GM10248 (cell line): ENCODE results near the gene SIMC1.
A peak's percentile ranks its signal among the peaks of the same experiment; 100 is the strongest.

Experiments
- CTCF ChIA-PET: fragments of 300-600 bp; sonication (Branson Sonifier 250); formaldehyde crosslinking; extraction: SDS; loops from one replicate; lab custom pipeline; 2021; ENCODE audit warnings: antibody characterized with exemption; lab: Yijun Ruan, JAX
- POLR2A ChIA-PET: fragments of 350-650 bp; sonication (Branson Sonifier 250); formaldehyde crosslinking; extraction: SDS; loops from one replicate; lab custom pipeline; 2020; ENCODE audit warnings: antibody characterized with exemption; lab: Yijun Ruan, JAX
- DNase-seq: peaks from one replicate; pipeline ENCODE4 v3.0.0; 2012; ENCODE audit errors: extremely low spot score
- CTCF ChIP-seq: IDR thresholded peaks from 2 replicates; pipeline ENCODE4 v1.5.1; 2012; ENCODE audit warnings: mild to moderate bottlenecking, low read depth; ENCODE audit errors: extremely low read depth, missing control alignments, control extremely low read depth

Gene SIMC1

DNA sequence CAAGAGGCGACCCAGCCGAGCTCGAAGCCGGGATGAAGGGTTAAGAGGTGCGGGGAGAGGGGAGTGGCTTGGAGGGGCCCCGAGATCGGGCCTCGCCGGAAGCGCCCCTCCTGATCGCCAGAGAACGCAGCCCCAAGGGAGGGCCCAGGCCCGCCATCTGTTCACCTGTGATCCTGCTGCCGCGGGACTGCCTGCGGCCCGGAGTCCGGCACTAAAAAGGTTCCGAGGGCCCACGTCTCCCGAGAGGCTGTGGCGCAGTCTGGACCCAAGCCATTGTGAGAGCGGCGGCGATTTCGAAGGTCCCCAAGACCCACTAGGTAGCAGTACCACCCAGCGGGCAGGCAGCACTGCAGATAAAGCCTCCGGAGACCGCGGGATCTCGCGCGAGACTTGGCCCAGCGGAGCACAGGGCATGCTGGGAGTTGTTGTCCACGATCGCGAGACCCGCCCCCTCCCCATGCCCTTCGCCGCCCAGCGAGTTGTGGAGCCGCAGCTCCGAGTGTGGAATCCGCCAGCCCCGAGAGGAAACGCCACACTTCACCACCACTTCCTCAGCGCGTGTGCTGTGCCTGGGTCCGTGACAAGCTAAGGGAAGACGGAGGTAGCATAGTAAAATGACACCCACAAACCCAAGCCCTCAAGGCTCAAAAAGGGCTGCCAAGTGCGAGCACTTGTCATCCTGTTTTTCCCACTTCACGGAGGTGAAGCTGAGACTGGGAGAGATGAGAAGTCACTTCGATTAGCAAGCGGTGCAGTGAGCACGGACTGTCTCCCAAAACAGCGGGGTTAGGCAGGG, 123.4 kb downstream of the SIMC1 start, which contains the start of gene KIAA1191:
Gene KIAA1191, minus strand, starts transcription at position 328 of the 796 bp plus-strand sequence. CDS start 2,256 bp downstream, outside the sequence.
- TF ChIP-seq CTCF, result no peak
- DNase-seq, result peak; percentile 93
- ChIA-PET POLR2A (interaction anchor here (0.6 to 3.0 kb wide), 9 partner anchors 10 to 494 kb away, joined by 3 to 34 read pairs (median 5); partner anchors contain the start of genes HIGD2A and NOP16), CTCF (interaction anchor here (1.5 to 1.8 kb wide), 3 partner anchors 25 to 182 kb away, joined by 3 to 4 read pairs (median 4); partner anchors contain the start of gene FAF2)

- DNase-seq, result no peak
- CTCF ChIA-PET, result interaction anchor here (1.5 to 1.8 kb wide), 3 partner anchors 24 to 181 kb away, joined by 3 to 4 read pairs (median 4); partner anchors contain the start of gene FAF2
- POLR2A ChIA-PET, result interaction anchor here (0.8 to 3.0 kb wide), 5 partner anchors 9 to 26 kb away, joined by 3 to 34 read pairs (median 6); partner anchors contain the start of genes HIGD2A and NOP16
- TF ChIP-seq CTCF, result no peak
Measured at GRCh38 chr5:176362233-176362490, 123.9 kb downstream of the SIMC1 start.

- POLR2A ChIA-PET, result no interaction called here
- CTCF ChIA-PET, result interaction anchor here (1.2 kb wide), 1 partner anchor 13 kb away, joined by 3 read pairs; no protein-coding TSS in a partner anchor
- TF ChIP-seq CTCF, result no peak
- DNase-seq, result no peak
Measured at GRCh38 chr5:176364765-176365350, 126.6 kb downstream of the SIMC1 start.

GRCh38 chr5:176365351-176366231, 127.4 kb downstream of the SIMC1 start, which contains the start of gene ARL10:
ARL10 (plus strand) TSS chr5:176365487; CDS start chr5:176365564, 77 bp downstream.
- peak; percentile 81 for DNase-seq
- ChIA-PET POLR2A (no interaction called here), CTCF (interaction anchor here (1.2 kb wide), 1 partner anchor 12 kb away, joined by 3 read pairs; no protein-coding TSS in a partner anchor)
- TF ChIP-seq CTCF, result no peak

GRCh38 chr5:176366232-176366894, 128.1 kb downstream of the SIMC1 start:
- CTCF ChIA-PET, result interaction anchor here (1.2 kb wide), 1 partner anchor 11 kb away, joined by 3 read pairs; no protein-coding TSS in a partner anchor
- DNase-seq, result no peak
- POLR2A ChIA-PET, result no interaction called here
- no peak for TF ChIP-seq CTCF
